ENCODE data around the gene SBF1. TPM values are rescaled to one million over a fixed set of nuclear protein-coding genes. Genes with fewer than 3 reads are reported as not detected.

The SBF1 gene
- total and polyA plus RNA-seq, 2 donors (not counting 1 experiment from before 2014, with no cell fraction given) = 110 to 254 TPM

DNA sequence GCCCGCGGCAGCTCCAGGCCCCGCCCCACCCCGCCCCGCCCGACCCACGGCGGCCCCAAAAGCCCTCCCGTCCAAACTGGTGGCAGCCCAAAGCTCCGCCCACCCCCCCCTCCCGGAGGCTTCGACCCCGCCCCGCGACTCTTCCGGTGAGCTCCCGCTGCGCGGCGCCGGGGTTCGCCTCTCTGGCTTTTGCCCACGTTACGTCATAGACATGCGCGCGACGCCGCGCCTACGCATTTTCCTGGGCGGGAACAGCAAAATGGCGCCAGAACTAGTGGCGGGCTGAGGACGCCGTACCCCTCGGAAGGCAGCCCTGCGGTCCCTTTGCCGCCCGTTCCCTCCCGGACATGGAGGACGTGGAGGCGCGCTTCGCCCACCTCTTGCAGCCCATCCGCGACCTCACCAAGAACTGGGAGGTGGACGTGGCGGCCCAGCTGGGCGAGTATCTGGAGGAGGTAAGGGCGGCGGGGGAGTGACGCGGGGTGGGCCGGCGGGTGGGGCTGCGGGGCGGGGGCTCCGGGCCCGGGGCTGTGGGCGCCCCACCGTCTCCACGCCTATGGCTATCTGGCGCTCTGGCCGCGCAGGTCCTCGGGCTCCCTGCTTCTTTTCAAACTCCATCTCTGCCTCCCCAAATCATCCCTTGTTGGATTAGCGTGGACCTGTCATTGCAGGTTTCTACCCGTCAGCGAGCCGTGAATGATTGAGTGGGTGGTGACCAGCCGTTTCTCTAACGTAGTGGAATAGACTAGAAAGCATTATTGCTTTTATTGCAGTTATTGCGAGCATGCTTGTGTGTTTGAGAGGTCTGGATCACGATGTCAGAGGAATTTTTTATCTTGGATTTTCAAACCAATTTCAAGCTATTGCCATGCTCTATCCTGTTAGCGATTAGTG is 33.4 kb upstream of the SBF1 start, which contains the start of gene NCAPH2:
Gene NCAPH2 (plus strand): TSS at position 234 of the 894 bp plus-strand sequence. CDS start 114 bp downstream, at position 348.
- POLR2A ChIA-PET = interaction anchor here (0.6 to 1.9 kb wide), 12 partner anchors 10 to 113 kb away, joined by 3 to 35 read pairs (median 8); partner anchors contain the start of genes CHKB, SCO2 and TYMP
- peak within 1 kb of the TSS; percentile 75 to 92 (median 91) for H3K4me3 ChIP-seq (ENCODE audit: control extremely low read depth in 1 of 5, extremely low read depth in 1 of 5, insufficient read depth in 1 of 5, low read depth in 2 of 5, low read length in 4 of 5)
- no peaks in the 10 kb centered on the region for H3K27me3 Mint-ChIP-seq

More for the DNA sequence above, 33.4 kb upstream of the SBF1 start, which contains the start of gene NCAPH2:
- no peaks in the 10 kb centered on the region for H3K27me3 ChIP-seq (replicated peaks in 1 of 4; ENCODE audit: control extremely low read depth in 1 of 4, control insufficient read depth in 3 of 4, insufficient read depth in 4 of 4, low read length in 3 of 4)
- TF ChIP-seq EZH2 (IDR thresholded peaks at IDR 0.05; ENCODE audit: borderline replicate concordance, insufficient read depth, low read depth, low read length, poor library complexity, severe bottlenecking) = no peak
- TF ChIP-seq, protein P1, sequence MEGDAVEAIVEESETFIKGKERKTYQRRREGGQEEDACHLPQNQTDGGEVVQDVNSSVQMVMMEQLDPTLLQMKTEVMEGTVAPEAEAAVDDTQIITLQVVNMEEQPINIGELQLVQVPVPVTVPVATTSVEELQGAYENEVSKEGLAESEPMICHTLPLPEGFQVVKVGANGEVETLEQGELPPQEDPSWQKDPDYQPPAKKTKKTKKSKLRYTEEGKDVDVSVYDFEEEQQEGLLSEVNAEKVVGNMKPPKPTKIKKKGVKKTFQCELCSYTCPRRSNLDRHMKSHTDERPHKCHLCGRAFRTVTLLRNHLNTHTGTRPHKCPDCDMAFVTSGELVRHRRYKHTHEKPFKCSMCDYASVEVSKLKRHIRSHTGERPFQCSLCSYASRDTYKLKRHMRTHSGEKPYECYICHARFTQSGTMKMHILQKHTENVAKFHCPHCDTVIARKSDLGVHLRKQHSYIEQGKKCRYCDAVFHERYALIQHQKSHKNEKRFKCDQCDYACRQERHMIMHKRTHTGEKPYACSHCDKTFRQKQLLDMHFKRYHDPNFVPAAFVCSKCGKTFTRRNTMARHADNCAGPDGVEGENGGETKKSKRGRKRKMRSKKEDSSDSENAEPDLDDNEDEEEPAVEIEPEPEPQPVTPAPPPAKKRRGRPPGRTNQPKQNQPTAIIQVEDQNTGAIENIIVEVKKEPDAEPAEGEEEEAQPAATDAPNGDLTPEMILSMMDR (IDR thresholded peaks at IDR 0.05) = no peak
- H2AFZ ChIP-seq (ENCODE audit: insufficient read depth, low read depth, low read length, poor library complexity, severe bottlenecking) = peak within 1 kb of the TSS; percentile 81
- Mint-ChIP-seq H3K4me1 (peaks cover 28% of the 10 kb centered on the region), H3K4me3 (peak within 1 kb of the TSS; percentile 95), H3K27ac (peak within 1 kb of the TSS; percentile 98), H3K9me3 (ENCODE audit: insufficient read depth) (no peaks in the 10 kb centered on the region)
- intact Hi-C loops (cut with micrococcal nuclease) = loop anchor here (1.0 to 5.0 kb wide), 7 partner anchors 17 to 166 kb away; partner anchors contain the start of genes CHKB, KLHDC7B, PPP6R2 and SCO2
- H3K4me1 ChIP-seq (ENCODE audit: control insufficient read depth in 2 of 2, insufficient read depth in 2 of 2, low read length in 2 of 2) = peaks cover 19 to 29% of the 10 kb centered on the region in 2 donors
- peaks cover 0 to 25% of the 10 kb centered on the region in 2 experiments for H3K36me3 ChIP-seq (replicated peaks in 1 of 2; ENCODE audit: control extremely low read depth in 1 of 2, control insufficient read depth in 1 of 2, extremely low read depth in 1 of 2, insufficient read depth in 2 of 2, low read length in 1 of 2)
- CTCF ChIA-PET = interaction anchor here (0.7 to 5.8 kb wide), 11 partner anchors 10 to 264 kb away, joined by 3 to 71 read pairs (median 3); partner anchors contain the start of genes SCO2 and SYCE3
- 1% methylated on average over 52 of the region's 76 CpGs for WGBS (ENCODE audit: insufficient coverage)
- peaks cover 61% of the 10 kb centered on the region for H3K79me2 ChIP-seq (ENCODE audit: control insufficient read depth, insufficient read depth, low read length)
- peaks cover 42% of the 10 kb centered on the region for H4K20me1 ChIP-seq (ENCODE audit: control insufficient read depth, insufficient read depth, low read length, poor library complexity, severe bottlenecking)
- peak; percentile 71 for ATAC-seq (ENCODE audit: low read depth)
- H3K9ac ChIP-seq (ENCODE audit: low read length) = peak within 1 kb of the TSS; percentile 86
- H3K27ac ChIP-seq (ENCODE audit: low read length in 2 of 2) = peak within 1 kb of the TSS; percentile 88 to 92
- no peaks in the 10 kb centered on the region for H3K9me3 ChIP-seq (ENCODE audit: control extremely low read depth in 1 of 3, control insufficient read depth in 2 of 3, insufficient read depth in 1 of 3, low read length in 2 of 3)
- H3K4me2 ChIP-seq (replicated peaks; ENCODE audit: low read depth, low read length, poor library complexity, severe bottlenecking) = peak within 1 kb of the TSS; percentile 93
- peak; percentile 98 for DNase-seq

All from B cell (primary cell).